GM06990 (cell line): ENCODE data around the gene SAMD1.

Source experiments
- DNase-seq: peaks from one replicate; pipeline ENCODE4 v3.0.0-alpha.2; 2011; ENCODE audit not compliant: insufficient read length; ENCODE audit errors: extremely low read depth
- H3K27me3 ChIP-seq: replicated peaks from 2 replicates; pipeline ENCODE4 v1.6.0; 2011; ENCODE audit warnings: low read length; ENCODE audit not compliant: control insufficient read depth, insufficient read depth
- H3K36me3 ChIP-seq: 2 replicates; pipeline ENCODE4 v1.5.1; 2011; ENCODE audit warnings: low read length; ENCODE audit not compliant: control insufficient read depth, insufficient read depth
- H3K4me3 ChIP-seq: replicated peaks from 2 replicates; pipeline ENCODE4 v1.5.1; 2011; ENCODE audit warnings: low read depth, mild to moderate bottlenecking, control low read depth, low read length
- CTCF ChIP-seq: IDR thresholded peaks from 2 replicates; pipeline ENCODE4 v1.5.1; 2011; ENCODE audit warnings: low read length, control low read depth, mild to moderate bottlenecking, inconsistent platforms; ENCODE audit not compliant: insufficient read depth, poor library complexity, severe bottlenecking

SAMD1 gene

GRCh38 chr19:14135355-14135754 lies 44.8 kb upstream of the SAMD1 start:
- no peak for DNase-seq
- TF ChIP-seq CTCF = no peak
- peaks cover 2% of the 10 kb centered on the region for H3K36me3 ChIP-seq
- H3K4me3 ChIP-seq = peak overlapping the region; percentile 87
- H3K27me3 ChIP-seq = no peaks in the 10 kb centered on the region

GRCh38 chr19:14127929-14128509 lies 37.5 kb upstream of the SAMD1 start:
- Histone ChIP-seq H3K4me3 (no peak overlapping the region), H3K36me3 (peaks cover 5% of the 10 kb centered on the region), H3K27me3 (no peaks in the 10 kb centered on the region)
- TF ChIP-seq CTCF = no peak
- DNase-seq = peak; percentile 50

- TF ChIP-seq CTCF = no peak
- no peak for DNase-seq
These were observed 36.6 kb upstream of the SAMD1 start for GRCh38 chr19:14127176-14127575.

GRCh38 chr19:14122924-14123323 lies 32.4 kb upstream of the SAMD1 start:
- DNase-seq = no peak
- Histone ChIP-seq H3K4me3 (no peak overlapping the region), H3K27me3 (no peaks in the 10 kb centered on the region), H3K36me3 (peaks cover 4% of the 10 kb centered on the region)
- TF ChIP-seq CTCF = no peak

More at GRCh38 chr19:14127176-14127575, 36.6 kb upstream of the SAMD1 start:
- Histone ChIP-seq H3K36me3 (peaks cover 5% of the 10 kb centered on the region), H3K27me3 (no peaks in the 10 kb centered on the region), H3K4me3 (no peak overlapping the region)

- DNase-seq = no peak
- H3K36me3 ChIP-seq = peaks cover 4% of the 10 kb centered on the region
- no peak for TF ChIP-seq CTCF
- H3K4me3 ChIP-seq = no peak overlapping the region
- no peaks in the 10 kb centered on the region for H3K27me3 ChIP-seq
These were observed 29.9 kb upstream of the SAMD1 start for GRCh38 chr19:14120497-14120780.

- no peaks in the 10 kb centered on the region for H3K27me3 ChIP-seq
- peaks cover 4% of the 10 kb centered on the region for H3K36me3 ChIP-seq
- no peak for TF ChIP-seq CTCF
- no peak for DNase-seq
- H3K4me3 ChIP-seq = no peak overlapping the region
These were observed 29.3 kb upstream of the SAMD1 start for GRCh38 chr19:14119644-14120496.
